DOHH2 (cell line): ENCODE measurements around the gene MID1.

Experiments
- CTCF ChIP-seq: fragments of 200-600 bp; sonication (generic); IDR thresholded peaks from one replicate; pipeline ENCODE4 v1.5.1; 2014; ENCODE audit warnings: antibody characterized with exemption, mild to moderate bottlenecking, low read depth, low read length; ENCODE audit not compliant: poor library complexity, severe bottlenecking
- EZH2phosphoT487 ChIP-seq: fragments of 200-600 bp; sonication (generic); IDR thresholded peaks from 2 replicates; pipeline ENCODE4 v1.6.1; 2017; ENCODE audit warnings: borderline replicate concordance, mild to moderate bottlenecking, antibody characterized with exemption, low read length, moderate library complexity, mixed read lengths

DNA sequence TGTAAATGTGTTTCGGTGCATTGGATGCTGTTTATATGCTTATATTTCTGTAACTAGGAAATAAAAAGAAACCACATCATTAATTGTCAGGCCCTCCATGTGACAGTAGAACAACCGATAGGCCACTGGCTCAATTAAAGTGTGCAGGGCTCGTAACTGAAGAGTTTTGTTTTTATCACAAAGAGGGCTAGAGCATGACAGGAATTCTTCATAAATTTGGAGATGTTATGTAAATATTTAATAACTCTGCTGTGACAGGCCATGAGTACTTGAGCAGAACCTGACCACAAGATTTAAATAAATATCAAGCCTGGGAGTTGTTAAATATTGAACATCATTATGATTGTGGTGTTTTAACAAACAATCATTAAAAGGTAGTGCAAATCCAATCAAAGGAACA is 55.9 kb downstream of the MID1 start:
- TF ChIP-seq CTCF (no peak), EZH2phosphoT487 (no peak)
